ENCODE measurements around the gene CDH4.

Gene CDH4

DNA sequence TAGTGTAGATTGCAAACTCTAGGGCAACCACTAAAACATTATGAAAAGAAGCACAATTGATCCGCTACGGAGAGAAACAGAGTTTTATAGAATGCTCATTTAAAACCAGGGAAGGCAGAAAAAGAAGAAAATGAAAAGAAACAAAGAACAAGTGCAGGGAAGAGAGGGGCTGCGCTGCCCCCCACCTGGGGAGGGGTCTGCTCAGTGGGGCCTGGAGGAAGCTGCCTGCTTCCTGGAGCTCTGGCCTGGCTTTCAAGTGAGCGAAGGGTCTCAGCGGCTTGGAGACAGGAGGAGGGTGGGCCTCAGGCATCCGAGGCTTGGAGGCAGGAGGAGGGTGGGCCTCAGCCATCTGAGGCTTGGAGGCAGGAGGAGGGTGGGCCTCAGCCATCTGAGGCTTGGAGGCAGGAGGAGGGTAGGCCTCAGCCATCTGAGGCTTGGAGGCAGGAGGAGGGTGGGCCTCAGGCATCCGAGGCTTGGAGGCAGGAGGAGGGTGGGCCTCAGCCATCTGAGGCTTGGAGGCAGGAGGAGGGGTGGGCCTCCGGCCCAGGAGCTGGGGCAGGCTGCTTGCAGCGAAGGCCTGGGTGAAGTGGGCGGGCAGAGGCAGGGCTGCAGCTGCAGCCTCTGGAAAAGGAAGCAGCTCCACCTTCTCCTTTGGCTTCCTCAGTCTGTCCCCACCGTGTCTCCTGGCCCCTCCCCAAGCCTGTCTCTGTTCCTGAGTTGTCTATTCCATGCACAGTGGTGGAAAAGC lies 407.4 kb downstream of the CDH4 start:
- Histone ChIP-seq H3K79me1 (ENCODE audit: low read length) (no peaks in the 10 kb centered on the region), H3K4me1 (ENCODE audit: control insufficient read depth, low read depth, low read length) (no peaks in the 10 kb centered on the region), H3K79me2 (ENCODE audit: control insufficient read depth, insufficient read depth, low read length) (no peaks in the 10 kb centered on the region), H3K23ac (ENCODE audit: low read length) (no peak overlapping the region), H3K9ac (ENCODE audit: low read length) (no peak overlapping the region), H3K56ac (ENCODE audit: low read length) (no peak overlapping the region), H2AK5ac (ENCODE audit: low read length) (no peak overlapping the region), H3K27me3 (ENCODE audit: insufficient read depth, low read length, poor library complexity) (no peaks in the 10 kb centered on the region), H3K4ac (ENCODE audit: low read depth, low read length) (no peak overlapping the region), H4K5ac (ENCODE audit: low read length) (no peak overlapping the region), H2BK120ac (ENCODE audit: low read depth, low read length) (no peak overlapping the region), H3K36me3 (ENCODE audit: control insufficient read depth, insufficient read depth, low read length) (no peaks in the 10 kb centered on the region), H2BK5ac (ENCODE audit: low read length) (no peak overlapping the region), H3K4me2 (ENCODE audit: low read length) (no peak overlapping the region), H3K4me3 (ENCODE audit: low read length) (no peak overlapping the region), H4K8ac (ENCODE audit: low read depth, low read length) (no peak overlapping the region), H2BK15ac (replicated peaks; ENCODE audit: low read depth) (no peak overlapping the region), H3K27ac (ENCODE audit: low read depth, low read length) (no peak overlapping the region), H3K18ac (ENCODE audit: low read length) (no peak overlapping the region)
- no CpG with 5 or more reads among the region's 11 CpGs for WGBS (ENCODE audit: extremely low coverage, insufficient coverage, low lambda C conversion rate)
- DNase-seq: no peak

DNA sequence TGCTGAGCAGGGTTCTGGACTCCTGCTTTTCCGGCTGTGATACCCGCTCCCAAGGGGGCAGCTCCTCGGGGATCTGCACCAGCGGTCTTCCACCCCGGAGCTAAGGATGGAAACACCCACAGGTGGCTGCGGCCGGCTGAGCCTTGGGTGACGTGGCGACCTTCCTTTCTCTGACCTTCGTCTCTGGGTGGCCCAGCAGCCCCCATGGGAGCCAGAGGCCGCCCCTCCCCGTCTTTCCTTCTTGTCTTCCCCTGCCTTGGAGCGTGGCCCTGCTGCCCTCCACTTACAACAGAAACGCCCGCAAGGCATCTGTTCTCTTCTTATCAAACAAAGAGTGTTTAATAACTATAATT lies 407.9 kb downstream of the CDH4 start:
- Histone ChIP-seq H3K79me1 (ENCODE audit: low read length) (no peaks in the 10 kb centered on the region), H2BK120ac (ENCODE audit: low read depth, low read length) (no peak overlapping the region), H3K18ac (ENCODE audit: low read length) (no peak overlapping the region), H3K36me3 (ENCODE audit: control insufficient read depth, insufficient read depth, low read length) (no peaks in the 10 kb centered on the region), H3K4ac (ENCODE audit: low read depth, low read length) (no peak overlapping the region), H3K4me2 (ENCODE audit: low read length) (no peak overlapping the region), H4K5ac (ENCODE audit: low read length) (no peak overlapping the region), H3K27ac (ENCODE audit: low read depth, low read length) (no peak overlapping the region), H4K8ac (ENCODE audit: low read depth, low read length) (no peak overlapping the region), H2AK5ac (ENCODE audit: low read length) (no peak overlapping the region), H2BK5ac (ENCODE audit: low read length) (no peak overlapping the region), H3K27me3 (ENCODE audit: insufficient read depth, low read length, poor library complexity) (no peaks in the 10 kb centered on the region), H3K4me3 (ENCODE audit: low read length) (no peak overlapping the region), H3K9ac (ENCODE audit: low read length) (no peak overlapping the region), H2BK15ac (replicated peaks; ENCODE audit: low read depth) (no peak overlapping the region), H3K23ac (ENCODE audit: low read length) (no peak overlapping the region), H3K4me1 (ENCODE audit: control insufficient read depth, low read depth, low read length) (no peaks in the 10 kb centered on the region), H3K79me2 (ENCODE audit: control insufficient read depth, insufficient read depth, low read length) (no peaks in the 10 kb centered on the region), H3K56ac (ENCODE audit: low read length) (no peak overlapping the region)
- DNase-seq: no peak
- WGBS (ENCODE audit: extremely low coverage, insufficient coverage, low lambda C conversion rate): no CpG with 5 or more reads among the region's 15 CpGs

DNA sequence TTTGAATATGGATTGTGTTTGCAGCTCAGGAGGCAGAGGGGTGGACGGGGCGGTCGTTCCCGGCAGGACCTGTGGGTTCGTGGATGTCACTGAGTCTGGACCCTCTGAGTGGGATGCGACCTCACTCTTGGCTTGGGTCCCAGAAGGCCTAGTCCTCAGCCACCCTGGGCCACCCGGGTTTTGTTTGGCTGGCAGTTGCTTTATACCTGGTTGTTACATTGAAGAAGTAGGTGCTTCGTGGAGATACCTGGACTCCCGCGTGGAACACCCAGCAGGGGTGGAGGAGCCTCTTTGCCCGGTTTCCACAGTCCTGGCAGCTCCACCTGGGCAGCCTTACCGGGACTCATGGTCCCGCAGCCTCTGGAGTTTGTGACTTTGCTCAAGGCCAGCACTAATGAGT lies 408.5 kb downstream of the CDH4 start:
- H3K18ac ChIP-seq (ENCODE audit: low read length): no peak overlapping the region
- no peak overlapping the region for H4K5ac ChIP-seq (ENCODE audit: low read length)
- no peaks in the 10 kb centered on the region for H3K36me3 ChIP-seq (ENCODE audit: control insufficient read depth, insufficient read depth, low read length)
- H3K27ac ChIP-seq (ENCODE audit: low read depth, low read length): no peak overlapping the region
- H3K27me3 ChIP-seq (ENCODE audit: insufficient read depth, low read length, poor library complexity): no peaks in the 10 kb centered on the region
- H2BK15ac ChIP-seq (replicated peaks; ENCODE audit: low read depth): no peak overlapping the region
- no peak overlapping the region for H3K23ac ChIP-seq (ENCODE audit: low read length)
- no peak overlapping the region for H2BK120ac ChIP-seq (ENCODE audit: low read depth, low read length)
- H3K4ac ChIP-seq (ENCODE audit: low read depth, low read length): no peak overlapping the region
- H3K4me1 ChIP-seq (ENCODE audit: control insufficient read depth, low read depth, low read length): no peaks in the 10 kb centered on the region
- no peak for DNase-seq
- no peak overlapping the region for H4K8ac ChIP-seq (ENCODE audit: low read depth, low read length)
- H3K9ac ChIP-seq (ENCODE audit: low read length): no peak overlapping the region
- H3K4me2 ChIP-seq (ENCODE audit: low read length): no peak overlapping the region
- no peak overlapping the region for H2BK5ac ChIP-seq (ENCODE audit: low read length)
- H3K79me2 ChIP-seq (ENCODE audit: control insufficient read depth, insufficient read depth, low read length): no peaks in the 10 kb centered on the region
- no peaks in the 10 kb centered on the region for H3K79me1 ChIP-seq (ENCODE audit: low read length)
- H3K56ac ChIP-seq (ENCODE audit: low read length): no peak overlapping the region
- no peak overlapping the region for H3K4me3 ChIP-seq (ENCODE audit: low read length)
- H2AK5ac ChIP-seq (ENCODE audit: low read length): no peak overlapping the region
- WGBS (ENCODE audit: extremely low coverage, insufficient coverage, low lambda C conversion rate): no CpG with 5 or more reads among the region's 13 CpGs

DNA sequence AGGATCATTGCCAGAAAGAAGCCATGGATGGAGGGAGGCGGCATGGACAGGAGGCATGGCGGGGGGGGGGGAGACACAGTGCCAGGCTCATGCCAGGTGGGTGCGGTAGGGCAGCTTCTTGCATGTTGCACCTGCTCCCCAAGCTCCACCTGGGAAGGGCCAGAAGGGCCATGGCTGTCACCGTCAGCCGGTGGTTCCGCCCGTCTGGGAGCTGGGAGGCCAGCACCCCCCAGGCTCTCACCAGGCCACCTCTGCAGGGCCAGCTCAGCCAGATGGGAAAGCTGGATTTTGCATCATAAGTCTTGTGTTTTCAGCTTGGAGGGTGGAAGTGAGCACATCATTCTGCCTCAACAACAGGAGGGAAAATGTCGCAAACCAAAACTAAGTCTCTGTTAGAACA lies 409.0 kb downstream of the CDH4 start:
- Histone ChIP-seq H2BK15ac (replicated peaks; ENCODE audit: low read depth) (no peak overlapping the region), H3K27ac (ENCODE audit: low read depth, low read length) (no peak overlapping the region), H4K5ac (ENCODE audit: low read length) (no peak overlapping the region), H3K36me3 (ENCODE audit: control insufficient read depth, insufficient read depth, low read length) (no peaks in the 10 kb centered on the region), H2AK5ac (ENCODE audit: low read length) (no peak overlapping the region), H3K56ac (ENCODE audit: low read length) (no peak overlapping the region), H4K8ac (ENCODE audit: low read depth, low read length) (no peak overlapping the region), H2BK5ac (ENCODE audit: low read length) (no peak overlapping the region), H3K18ac (ENCODE audit: low read length) (no peak overlapping the region), H3K4me2 (ENCODE audit: low read length) (no peak overlapping the region), H3K4ac (ENCODE audit: low read depth, low read length) (no peak overlapping the region), H3K79me2 (ENCODE audit: control insufficient read depth, insufficient read depth, low read length) (no peaks in the 10 kb centered on the region), H3K27me3 (ENCODE audit: insufficient read depth, low read length, poor library complexity) (no peaks in the 10 kb centered on the region), H3K4me1 (ENCODE audit: control insufficient read depth, low read depth, low read length) (no peaks in the 10 kb centered on the region), H3K4me3 (ENCODE audit: low read length) (no peak overlapping the region), H3K23ac (ENCODE audit: low read length) (no peak overlapping the region), H3K9ac (ENCODE audit: low read length) (no peak overlapping the region), H2BK120ac (ENCODE audit: low read depth, low read length) (no peak overlapping the region), H3K79me1 (ENCODE audit: low read length) (no peaks in the 10 kb centered on the region)
- no peak for DNase-seq
- WGBS (ENCODE audit: extremely low coverage, insufficient coverage, low lambda C conversion rate): no CpG with 5 or more reads among the region's 8 CpGs

DNA sequence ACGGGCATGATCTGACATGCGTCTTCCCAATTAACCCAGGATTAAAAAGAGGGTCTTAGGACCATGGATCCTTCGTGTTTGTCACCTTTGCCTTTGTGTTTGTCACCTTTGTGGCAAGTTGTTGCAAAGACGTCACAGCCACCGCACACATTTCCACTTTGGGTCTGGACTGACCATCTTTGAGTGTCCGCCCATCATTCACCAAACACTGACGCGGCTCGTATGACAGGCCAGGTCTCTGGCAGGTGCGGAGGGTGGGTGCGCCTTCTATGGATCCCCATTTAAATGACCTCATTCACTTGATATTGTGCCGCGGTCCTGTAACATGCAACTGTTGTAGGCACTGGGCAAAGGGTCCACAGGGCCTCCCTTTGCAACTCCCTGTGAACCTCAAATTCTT lies 409.5 kb downstream of the CDH4 start:
- no peak overlapping the region for H2BK120ac ChIP-seq (ENCODE audit: low read depth, low read length)
- H3K4me3 ChIP-seq (ENCODE audit: low read length): no peak overlapping the region
- H3K4ac ChIP-seq (ENCODE audit: low read depth, low read length): no peak overlapping the region
- H3K9ac ChIP-seq (ENCODE audit: low read length): no peak overlapping the region
- H3K36me3 ChIP-seq (ENCODE audit: control insufficient read depth, insufficient read depth, low read length): no peaks in the 10 kb centered on the region
- H3K23ac ChIP-seq (ENCODE audit: low read length): no peak overlapping the region
- H4K8ac ChIP-seq (ENCODE audit: low read depth, low read length): no peak overlapping the region
- H3K27ac ChIP-seq (ENCODE audit: low read depth, low read length): no peak overlapping the region
- H3K79me1 ChIP-seq (ENCODE audit: low read length): no peaks in the 10 kb centered on the region
- DNase-seq: no peak
- H2BK5ac ChIP-seq (ENCODE audit: low read length): no peak overlapping the region
- no peak overlapping the region for H2AK5ac ChIP-seq (ENCODE audit: low read length)
- WGBS (ENCODE audit: extremely low coverage, insufficient coverage, low lambda C conversion rate): no CpG with 5 or more reads among the region's 13 CpGs
- H3K79me2 ChIP-seq (ENCODE audit: control insufficient read depth, insufficient read depth, low read length): no peaks in the 10 kb centered on the region
- no peak overlapping the region for H3K4me2 ChIP-seq (ENCODE audit: low read length)
- no peaks in the 10 kb centered on the region for H3K4me1 ChIP-seq (ENCODE audit: control insufficient read depth, low read depth, low read length)
- no peaks in the 10 kb centered on the region for H3K27me3 ChIP-seq (ENCODE audit: insufficient read depth, low read length, poor library complexity)
- no peak overlapping the region for H3K18ac ChIP-seq (ENCODE audit: low read length)
- H2BK15ac ChIP-seq (replicated peaks; ENCODE audit: low read depth): no peak overlapping the region
- no peak overlapping the region for H4K5ac ChIP-seq (ENCODE audit: low read length)
- H3K56ac ChIP-seq (ENCODE audit: low read length): no peak overlapping the region

All from mesendoderm (in vitro differentiated cells).